Heart left ventricle (tissue), 16 donors: ENCODE results near the gene PIP4P1. TPM values are rescaled to one million over a fixed set of nuclear protein-coding genes. Genes with fewer than 3 reads are reported as not detected.

ENCODE experiments used
- ATAC-seq, 4 donors: fragments of 200-7000 bp; cut with Tn5 transposase; one replicate each; pipeline ENCODE4 v1.9.1; 2020 to 2022; ENCODE audit warnings: moderate library complexity in 4 of 4, mild to moderate bottlenecking in 3 of 4, moderate number of reproducible peaks in 1 of 4
- DNase-seq, 5 donors: peaks; one replicate each; pipeline ENCODE4 v3.0.0-alpha.2; 2020
- H3K27ac ChIP-seq, 12 donors: fragments of 200-600 bp; sonication (generic) in 4 of 12; one replicate each; pipeline versions ENCODE4 v1.5.0 to v1.8.0; 2016 to 2022; ENCODE audit warnings: mild to moderate bottlenecking in 2 of 12
- H3K27me3 ChIP-seq, 9 donors: fragments of 200-600 bp; sonication (generic) in 2 of 9; one replicate each; pipeline versions ENCODE4 v1.5.1 to v1.8.0; 2016 to 2022; ENCODE audit warnings: mild to moderate bottlenecking in 3 of 9
- H3K36me3 ChIP-seq, 9 donors: fragments of 200-600 bp; sonication (generic) in 2 of 9; one replicate each; pipeline versions ENCODE4 v1.5.0 to v1.8.0; 2018 to 2022; ENCODE audit warnings: mild to moderate bottlenecking in 2 of 9
- H3K4me1 ChIP-seq, 12 donors: fragments of 200-600 bp; sonication (generic) in 4 of 12; one replicate each; pipeline versions ENCODE4 v1.5.0 to v1.8.0; 2016 to 2022; ENCODE audit warnings: mild to moderate bottlenecking in 3 of 12
- H3K4me3 ChIP-seq, 12 donors: fragments of 200-600 bp; sonication (generic) in 4 of 12; one replicate each; pipeline versions ENCODE4 v1.5.0 to v1.8.0; 2017 to 2022; ENCODE audit warnings: mild to moderate bottlenecking in 9 of 12, moderate library complexity in 4 of 12
- H3K9me3 ChIP-seq, 12 donors: fragments of 200-600 bp; sonication (generic) in 4 of 12; one replicate each; pipeline versions ENCODE4 v1.5.0 to v1.8.0; 2016 to 2022; ENCODE audit warnings: mild to moderate bottlenecking in 1 of 12
- CTCF ChIP-seq, 12 donors: fragments of 200-600 bp; sonication (generic) in 4 of 12; IDR thresholded peaks; one replicate each; pipeline versions ENCODE4 v1.5.0 to v1.8.0; 2018 to 2022; ENCODE audit warnings: antibody characterized with exemption in 12 of 12, mild to moderate bottlenecking in 5 of 12
- POLR2A ChIP-seq, 2 donors: fragments of 450-650 bp; IDR thresholded peaks; one replicate each; pipeline ENCODE4 v1.6.1; 2017; ENCODE audit warnings: antibody characterized with exemption in 2 of 2, mild to moderate bottlenecking in 2 of 2, moderate library complexity in 2 of 2
- WGBS, 4 donors: extraction: QIAGEN DNeasy Blood & Tissue Kit in 2 of 4; methylation state at CpG; one replicate each; pipeline versions ENCODE4 v1.1.5 to v1.1.7; 2013 to 2018; 5-methylcytosine and 5-hydroxymethylcytosine counted together
- intact Hi-C, 10 donors: fragments of 100-400 bp; cut with DNase I; formaldehyde crosslinking; loops; one replicate each; pipeline versions ENCODE4 v1.11.1 to v1.14.2; 2022
- polyA plus RNA-seq, 2 donors: library from polyadenylated mRNA; stranded (reverse); fragments of 200-250 nt; gene quantifications; one replicate each; pipeline ENCODE4 v1.2.3, GENCODE V29; 2013
- total RNA-seq, 9 donors: library from RNA; depleted of rRNA in 2 of 9; stranded (reverse); fragments of >200 nt in 2 of 9; fragmentation: NEBNext Ultra II Directional in 3 of 9; extraction: Animal tissue kit (Norgen Biotek cat#: 25700) in 3 of 9; gene quantifications; one replicate each; pipeline versions ENCODE4 v1.1.0 to v1.2.4, GENCODE V29; 2016 to 2023
- donor health status: ischemic (EF 13 %, LVEDD 7.1; RV severe dilation, severe dysfunction).
- donor health status: healthy with polysubstance abuse.
- donor health status: DM: no; HTN: yes; CAD: no.
- donor health status: DM: no; HTN: no; CAD: no.
- donor health status: ischemic (EF 25% LVEDD 6.9; RV normal size, moderate dysfunction).
- donor health status: ischemic (EF 25% LVEDD 5.7; RV mildly dilated, moderate dysfunction).
- donor health status: healthy.
- donor health status: DM: yes; HTN: yes; CAD: no.
- donor health status: ischemic (EF 35%, LVEDD 5.7; RV mildly dilated, moderate dysfunction).
- donor health status: nonischemic (EF 11% LVEDD 7.7; RV severe dilation, severe dysfunction).
- donor health status: DM: yes; HTN: yes; CAD: no.
- donor health status: PGD.
- donor health status: ischemic (EF 29% LVEDD 5.4; RV normal size, mild dysfunction).
- donor health status: nonischemic (EF 23%, LVEDD 6.1; RV moderate dilation, normal function).

The PIP4P1 gene
- total and polyA plus RNA-seq, 11 donors: 12.3 to 39.8 (median 18.0) TPM

GRCh38 chr14:20428802-20429201 lies 32.4 kb downstream of the PIP4P1 start:
- Histone ChIP-seq H3K4me1 (peaks cover 0 to 45% (median 1%) of the 10 kb centered on the region in 12 donors), H3K9me3 (no peaks in the 10 kb centered on the region), H3K27me3 (no peaks in the 10 kb centered on the region), H3K36me3 (peaks cover 0 to 3% (median 0%) of the 10 kb centered on the region in 9 donors), H3K27ac (peak overlapping the region in 1 of 12 donors; percentile 81), H3K4me3 (no peak overlapping the region)
- intact Hi-C loops: no loop called here
- no peak for DNase-seq
- 31 to 46% (median 34%) methylated on average over 3 to 5 of the region's 5 CpGs for whole genome bisulfite sequencing, 4 donors
- ATAC-seq: peak in 1 of 4 donors; percentile 18
- TF ChIP-seq POLR2A (IDR thresholded peaks at IDR 0.05) (no peak), CTCF (IDR thresholded peaks at IDR 0.05) (no peak)

- Histone ChIP-seq H3K4me3 (peak overlapping the region in 1 of 12 donors; percentile 30), H3K4me1 (peaks cover 0 to 45% (median 1%) of the 10 kb centered on the region in 12 donors), H3K27ac (peak overlapping the region in 5 of 12 donors; percentile 22 to 81 (median 34)), H3K9me3 (no peaks in the 10 kb centered on the region), H3K27me3 (no peaks in the 10 kb centered on the region), H3K36me3 (peaks cover 0 to 3% (median 0%) of the 10 kb centered on the region in 9 donors)
- TF ChIP-seq CTCF (IDR thresholded peaks at IDR 0.05): no peak
- TF ChIP-seq POLR2A (IDR thresholded peaks at IDR 0.05): no peak
- WGBS, 4 donors: 72 to 94% (median 87%) methylated on average over 5 of the region's 5 CpGs
- ATAC-seq (no peak), DNase-seq (no peak)
- intact Hi-C loops: no loop called here
Observed at GRCh38 chr14:20428010-20428365, 33.2 kb downstream of the PIP4P1 start.

- TF ChIP-seq POLR2A (IDR thresholded peaks at IDR 0.05): no peak
- no peak for TF ChIP-seq CTCF (IDR thresholded peaks at IDR 0.05)
- Histone ChIP-seq H3K27me3 (no peaks in the 10 kb centered on the region), H3K4me1 (peaks cover 0 to 45% (median 1%) of the 10 kb centered on the region in 12 donors), H3K4me3 (peak overlapping the region in 1 of 12 donors; percentile 30), H3K9me3 (no peaks in the 10 kb centered on the region), H3K27ac (peak overlapping the region in 3 of 12 donors; percentile 22 to 81 (median 34)), H3K36me3 (peaks cover 0 to 3% (median 0%) of the 10 kb centered on the region in 9 donors)
- 60 to 69% (median 66%) methylated on average over 5 of the region's 5 CpGs for WGBS, 4 donors
- ATAC-seq: peak; percentile 3 to 76 (median 66)
- intact Hi-C loops: no loop called here
- no peak for DNase-seq
Observed at GRCh38 chr14:20427231-20428009, 33.8 kb downstream of the PIP4P1 start.

GRCh38 chr14:20424851-20425250 lies 36.4 kb downstream of the PIP4P1 start:
- Histone ChIP-seq H3K27me3 (no peaks in the 10 kb centered on the region), H3K4me1 (peaks cover 0 to 36% (median 0%) of the 10 kb centered on the region in 12 donors), H3K27ac (no peak overlapping the region), H3K9me3 (no peaks in the 10 kb centered on the region), H3K36me3 (peaks cover 0 to under 1% (median 0%) of the 10 kb centered on the region in 9 donors), H3K4me3 (no peak overlapping the region)
- WGBS, 4 donors: 36 to 56% (median 37%) methylated on average over 2 of the region's 2 CpGs
- DNase-seq (no peak), ATAC-seq (no peak)
- intact Hi-C loops: no loop called here
- TF ChIP-seq CTCF (IDR thresholded peaks at IDR 0.05): no peak
- no peak for TF ChIP-seq POLR2A (IDR thresholded peaks at IDR 0.05)
